HG03439 (cell line): Measurements from ENCODE around the gene PLEK.
"Not testable (repeated sequence)": the region's sequence is repeated elsewhere in the genome, so short reads cannot be mapped to it uniquely, and the experiment has no call there.

Source experiments
- ATAC-seq: cut with Tn5 transposase; IDR thresholded peaks from one replicate; pipeline ENCODE4 v1.9.1; 2021; ENCODE audit warnings: mild to moderate bottlenecking, moderate library complexity; ENCODE audit not compliant: unreplicated experiment

The PLEK gene

DNA sequence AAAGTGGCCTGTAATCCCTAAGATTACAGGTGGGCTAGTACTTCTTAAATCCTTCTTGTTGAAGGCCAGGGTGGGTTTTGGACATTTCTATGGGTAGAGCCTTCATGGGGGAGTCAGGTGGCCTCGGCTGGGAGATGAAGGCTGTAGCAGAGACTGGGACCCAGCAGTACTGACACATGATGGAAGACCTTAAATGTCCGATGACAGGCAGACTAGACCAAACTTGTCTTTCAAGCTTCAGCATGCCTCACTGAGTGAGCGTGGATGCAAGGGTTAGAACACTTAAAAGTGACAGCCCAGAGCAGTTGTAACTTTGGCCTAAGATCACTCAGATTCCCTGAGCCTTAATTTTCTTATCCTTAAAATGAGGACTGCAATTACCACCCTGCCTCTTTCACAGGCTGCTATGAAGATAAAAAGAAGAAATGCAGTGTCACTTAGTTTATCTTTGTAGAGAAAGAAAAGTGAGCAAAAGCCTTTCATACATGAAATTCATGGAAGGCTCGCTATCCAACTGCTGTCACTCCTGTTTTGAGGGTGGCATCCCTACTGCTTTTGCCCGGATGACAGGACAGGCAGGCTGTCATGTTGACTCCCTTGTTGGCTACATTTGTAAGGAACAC is 19.5 kb downstream of the PLEK start:
- no peak for ATAC-seq

DNA sequence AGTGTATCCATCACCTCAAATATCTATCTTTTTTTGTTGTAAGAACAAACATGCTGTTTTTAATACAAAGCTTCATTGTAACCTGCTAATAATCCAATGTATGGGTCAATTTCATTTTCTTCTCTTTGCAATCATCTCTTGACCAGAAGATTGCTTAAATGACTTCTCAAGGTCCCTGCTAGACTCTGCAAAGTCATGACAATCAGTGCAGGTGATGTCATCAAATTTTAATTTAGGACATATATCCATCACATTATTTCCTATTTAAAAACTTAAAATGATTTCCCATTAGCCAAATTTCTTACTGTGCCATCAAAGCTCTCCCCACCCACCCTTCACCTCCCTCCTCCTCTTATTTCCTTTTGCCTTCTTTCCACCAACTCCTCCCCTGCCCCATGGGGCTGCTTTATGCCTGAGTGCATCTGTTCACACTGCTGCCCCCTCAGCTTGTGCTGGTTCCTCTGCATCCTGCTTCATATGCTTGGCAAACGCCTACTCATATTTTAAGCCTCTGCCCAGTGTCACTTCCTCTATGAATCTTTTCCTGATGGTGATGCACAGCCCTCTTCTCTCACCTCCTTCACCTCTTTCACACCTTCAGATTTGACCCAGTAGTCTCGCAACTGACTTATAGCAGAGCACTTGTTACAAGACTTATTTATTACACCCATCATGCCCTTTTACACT is 20.3 kb downstream of the PLEK start:
- no peak for ATAC-seq

DNA sequence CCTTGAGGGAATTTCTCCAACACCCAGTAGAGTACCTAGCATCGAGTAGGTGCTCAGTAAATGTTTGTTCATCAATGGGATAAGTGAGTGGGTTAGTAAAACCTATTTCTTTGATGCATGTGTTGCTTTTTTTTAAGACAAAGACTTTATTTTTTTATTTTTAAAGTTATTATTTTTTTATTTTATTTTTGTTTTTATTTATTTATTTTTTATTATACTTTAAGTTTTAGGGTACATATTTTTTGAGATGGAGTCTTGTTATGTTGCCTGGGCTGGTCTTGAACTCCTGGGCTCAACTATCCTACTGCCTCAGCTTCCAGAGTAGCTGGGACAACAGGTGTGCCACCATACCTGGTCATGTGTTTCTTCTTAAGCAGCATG is 20.8 kb downstream of the PLEK start:
- no peak for ATAC-seq

DNA sequence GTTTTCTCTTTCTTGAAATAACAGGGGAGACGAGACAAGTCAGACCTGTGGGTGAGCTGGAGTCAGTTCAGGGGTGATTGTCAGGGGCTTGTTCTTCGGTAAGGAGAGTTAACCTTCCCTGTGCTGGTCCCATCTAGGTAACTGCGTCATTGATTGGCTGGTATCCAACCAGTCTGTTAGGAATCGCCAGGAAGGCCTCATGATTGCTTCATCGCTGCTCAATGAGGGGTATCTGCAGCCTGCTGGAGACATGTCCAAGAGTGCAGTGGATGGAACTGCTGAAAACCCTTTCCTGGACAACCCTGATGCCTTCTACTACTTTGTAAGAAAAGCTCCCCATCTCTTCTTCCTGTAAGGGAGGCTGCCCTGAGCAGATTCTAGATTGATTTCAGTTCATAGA is 21.3 kb downstream of the PLEK start:
- no peak for ATAC-seq

DNA sequence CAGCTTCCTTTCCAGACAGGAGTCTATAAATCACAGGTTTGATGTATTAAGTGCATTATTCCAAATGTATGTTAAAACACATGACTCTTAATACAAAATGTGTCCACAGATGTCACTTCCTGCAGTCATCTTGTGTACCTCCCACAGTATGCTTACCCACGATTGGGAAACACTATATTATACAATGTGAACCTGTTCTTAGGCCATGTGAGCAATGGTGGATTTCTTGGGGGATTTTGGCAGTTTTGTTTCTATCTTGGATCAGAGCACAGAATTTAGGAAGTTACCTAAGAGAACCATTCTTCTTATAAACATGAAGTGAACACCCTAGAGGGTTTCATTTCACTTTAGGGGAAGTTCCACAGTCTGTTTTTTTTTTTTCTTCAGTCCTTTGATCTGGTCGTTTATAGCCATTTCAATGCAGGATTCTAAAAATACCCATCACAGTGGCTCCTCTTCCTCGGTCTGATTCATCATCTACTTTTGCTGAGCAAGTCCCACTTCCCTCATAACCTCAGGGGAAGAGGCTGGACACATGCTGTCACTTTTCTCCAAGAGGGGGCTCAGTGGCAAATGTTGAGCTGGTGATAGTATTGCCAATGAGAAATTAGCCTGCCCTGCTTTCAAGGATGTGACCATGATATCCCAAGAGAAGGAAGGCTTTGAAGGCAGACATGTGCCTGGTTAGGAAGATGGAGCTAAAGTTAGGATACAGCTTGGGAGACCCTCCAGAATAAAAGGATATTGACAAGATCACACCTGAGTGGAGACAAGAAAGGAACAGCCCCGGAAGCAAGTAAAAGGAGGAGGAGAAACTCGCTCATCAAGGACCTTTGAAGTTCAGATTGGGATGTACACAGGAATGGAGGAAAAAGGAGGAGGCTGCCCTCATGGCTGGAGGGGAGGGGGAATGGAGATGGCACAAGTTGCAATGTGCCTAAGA is 22.6 kb downstream of the PLEK start:
- peak; percentile 44 for ATAC-seq

DNA sequence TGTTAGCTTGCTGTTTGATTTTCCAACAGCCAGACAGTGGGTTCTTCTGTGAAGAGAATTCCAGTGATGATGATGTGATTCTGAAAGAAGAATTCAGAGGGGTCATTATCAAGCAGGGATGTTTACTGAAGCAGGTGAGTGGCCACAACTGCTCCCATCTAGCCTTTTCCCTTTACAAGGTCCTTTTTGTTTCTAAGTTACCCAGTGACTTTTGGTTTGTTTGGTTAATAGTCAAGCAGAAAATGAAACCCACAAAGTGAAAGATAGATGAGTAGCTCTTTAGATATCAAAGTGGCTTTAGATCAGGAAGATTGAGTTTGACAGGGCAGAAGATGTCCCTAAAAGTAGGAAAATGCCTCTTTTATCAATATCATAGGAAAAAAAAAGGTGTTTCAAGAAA is 23.3 kb downstream of the PLEK start:
- peak; percentile 24 for ATAC-seq

DNA sequence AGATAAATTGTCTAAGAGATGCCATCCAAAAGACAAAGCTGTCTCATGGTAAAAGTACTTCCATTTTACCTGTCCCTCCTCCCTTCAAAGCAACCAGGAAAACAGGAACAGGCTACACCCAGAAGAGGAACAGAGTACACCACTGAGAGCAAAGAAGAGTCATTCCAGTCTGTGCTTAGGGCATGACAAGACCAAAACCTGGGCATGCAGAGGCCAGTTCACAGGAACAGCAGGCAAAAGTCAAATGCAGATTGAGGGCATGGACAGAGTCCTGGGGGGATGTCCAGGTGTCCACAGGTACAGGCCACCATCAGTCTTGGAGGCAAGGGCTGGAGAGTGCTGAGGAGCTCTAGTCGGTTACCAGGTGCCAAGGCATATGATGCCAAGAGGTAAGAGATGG is 23.7 kb downstream of the PLEK start:
- no peak for ATAC-seq

DNA sequence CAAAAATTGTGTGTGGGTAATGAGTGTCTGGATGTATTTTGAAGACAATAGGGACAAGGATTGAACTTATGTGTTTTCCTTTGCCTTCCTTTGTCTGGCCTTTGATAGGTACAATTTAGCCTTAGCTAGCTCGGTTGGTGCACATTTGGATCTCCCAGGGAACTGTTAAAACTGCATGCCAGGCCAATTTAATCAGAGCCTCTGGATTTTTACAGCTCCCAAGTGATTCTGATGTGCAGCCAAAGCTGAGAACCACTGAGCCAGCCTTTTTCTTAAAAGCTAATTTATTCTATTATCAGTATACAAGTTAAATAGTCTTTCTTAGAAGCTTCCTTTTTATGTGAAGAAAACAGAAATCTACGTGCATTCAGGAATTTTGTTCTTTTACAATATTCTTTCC is 25.0 kb downstream of the PLEK start:
- no peak for ATAC-seq

DNA sequence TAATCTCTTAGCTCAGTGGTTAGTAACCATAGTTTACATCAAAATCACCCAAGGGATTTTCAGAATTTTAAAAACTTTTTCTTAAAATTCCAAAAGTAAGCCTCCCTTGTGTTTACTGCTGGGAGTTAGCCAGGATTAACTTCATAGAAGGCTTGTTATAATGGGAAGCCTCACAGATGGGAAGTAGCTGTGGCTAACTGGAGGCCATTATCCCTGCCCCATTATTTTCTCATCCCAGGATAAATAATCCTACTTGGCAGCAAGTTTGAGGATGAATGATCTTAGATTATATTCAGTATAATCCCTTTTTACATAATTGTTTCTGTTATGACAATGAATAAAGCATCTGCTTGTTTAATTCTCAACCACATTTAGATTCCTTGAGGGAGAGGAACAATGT is 25.5 kb downstream of the PLEK start:
- no peak for ATAC-seq

DNA sequence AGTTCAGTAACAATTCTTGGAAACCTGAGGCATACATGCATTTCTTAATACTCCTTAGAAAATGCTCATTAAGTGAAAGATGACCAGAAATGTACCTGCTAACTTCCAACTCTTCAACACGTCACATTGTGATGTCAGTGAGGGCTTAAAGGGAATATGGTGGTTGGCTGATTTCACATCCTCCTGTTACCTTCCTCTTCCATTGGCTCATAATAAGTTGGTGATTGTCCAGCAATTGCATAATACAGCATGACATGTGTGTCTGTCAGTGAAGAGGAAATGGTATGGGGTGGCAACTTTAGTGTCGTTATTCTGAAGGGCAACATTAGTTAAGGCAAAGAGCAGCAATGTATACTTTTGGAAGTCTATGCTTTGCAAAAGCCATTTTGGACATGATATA is 26.0 kb downstream of the PLEK start:
- ATAC-seq = no peak

DNA sequence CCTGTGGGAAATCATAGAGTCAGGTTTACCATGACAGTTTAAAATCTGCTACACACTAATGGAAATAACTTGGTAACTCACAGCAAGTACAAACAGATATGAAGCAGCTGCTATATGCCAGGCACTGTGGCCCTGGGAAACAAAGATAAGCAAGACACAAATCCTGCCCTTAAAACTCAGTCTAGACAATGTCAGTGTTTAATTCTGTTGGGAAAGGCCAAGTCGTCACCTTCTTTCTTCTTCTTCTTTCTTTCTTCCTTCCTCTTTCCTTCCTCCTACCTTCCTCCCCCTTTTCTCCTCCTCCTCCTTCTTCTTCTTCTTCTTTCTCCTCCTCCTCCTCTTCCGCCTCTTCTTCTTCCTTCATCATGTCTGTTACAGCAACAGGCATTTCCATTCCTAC is 26.8 kb downstream of the PLEK start:
- ATAC-seq = no peak

DNA sequence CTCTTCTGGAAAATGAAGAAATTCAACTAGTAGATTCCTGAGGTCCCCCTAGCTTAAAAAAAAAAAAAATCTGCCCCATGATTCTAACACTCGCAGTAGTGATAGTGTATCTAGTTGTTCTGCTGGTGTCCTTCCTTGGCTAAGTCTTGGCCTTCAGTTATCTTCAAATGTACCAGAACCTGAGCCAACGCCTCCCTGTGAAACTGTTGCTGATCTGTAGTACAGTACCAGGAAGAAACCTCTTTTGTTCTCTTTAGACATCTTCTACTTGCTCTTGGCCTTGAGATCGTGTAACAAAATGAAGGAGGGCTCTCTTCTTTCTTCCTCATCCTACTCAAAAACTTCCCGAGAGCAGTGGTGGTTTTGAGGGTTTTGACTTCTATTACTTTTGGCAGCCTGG is 31.0 kb downstream of the PLEK start:
- no peak for ATAC-seq

DNA sequence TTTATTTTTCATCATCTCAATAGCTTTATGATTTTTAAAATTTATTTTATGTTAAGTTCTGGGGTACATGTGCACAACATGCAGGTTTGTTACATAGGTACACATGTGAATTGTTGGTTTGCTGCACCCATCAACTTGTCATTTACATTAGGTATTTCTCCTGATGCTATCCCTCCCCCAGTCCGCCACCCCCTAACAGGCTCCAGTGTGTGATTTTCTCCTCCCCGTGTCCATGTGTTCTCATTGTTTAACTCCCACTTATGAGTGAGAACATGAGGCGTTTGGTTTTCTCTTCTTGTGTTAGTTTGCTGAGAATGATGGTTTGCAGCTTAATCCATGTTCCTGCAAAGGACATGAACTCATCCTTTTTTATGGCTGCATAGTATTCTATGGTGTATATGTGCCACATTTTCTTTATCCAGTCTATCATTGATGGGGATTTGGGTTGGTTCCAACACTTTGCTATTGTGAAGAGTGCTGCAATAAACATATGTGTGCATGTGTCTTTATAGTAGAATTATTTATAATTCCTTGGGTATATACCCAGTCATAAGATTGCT is 32.7 kb downstream of the PLEK start:
- not testable (repeated sequence) for ATAC-seq

DNA sequence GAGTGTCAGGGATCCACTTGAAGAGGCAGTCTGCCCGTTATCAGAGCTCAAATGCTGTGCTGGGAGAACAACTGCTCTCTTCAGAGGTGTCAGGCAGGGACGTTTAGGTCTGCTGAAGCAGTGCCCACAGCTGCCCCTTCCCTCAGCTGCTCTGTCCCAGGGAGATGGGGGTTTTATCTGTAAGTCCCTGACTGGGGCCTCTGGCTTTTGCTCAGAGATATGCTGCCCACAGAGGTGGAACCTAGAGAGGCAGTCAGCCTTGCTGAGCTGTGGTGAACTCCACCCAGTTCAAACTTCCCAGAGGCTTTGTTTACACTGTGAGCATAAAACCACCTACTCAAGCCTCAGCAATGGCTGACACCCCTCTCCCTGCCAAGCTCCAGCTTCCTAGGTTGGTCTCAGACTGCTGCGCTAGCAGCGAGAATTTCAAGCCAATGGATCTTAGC is 38.1 kb downstream of the PLEK start:
- no peak for ATAC-seq

DNA sequence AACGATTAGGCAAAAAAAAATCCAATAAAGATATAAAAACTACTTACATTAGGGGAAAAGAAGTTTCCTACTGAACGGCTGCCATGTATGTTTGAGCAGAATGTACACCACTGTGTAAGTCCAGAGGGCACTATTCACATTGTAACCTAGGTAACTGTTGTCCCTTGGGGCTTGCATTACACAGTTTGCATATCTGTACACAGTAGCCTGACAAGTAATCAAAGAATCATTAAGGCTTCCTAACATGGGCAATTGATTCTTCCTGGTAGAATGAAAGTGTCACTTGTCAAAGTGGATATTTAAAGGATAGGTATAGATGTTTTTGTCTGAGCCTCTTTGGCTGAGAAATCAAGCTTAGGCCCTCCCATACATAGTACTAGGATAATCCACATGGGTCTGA is 39.1 kb downstream of the PLEK start:
- ATAC-seq = no peak

DNA sequence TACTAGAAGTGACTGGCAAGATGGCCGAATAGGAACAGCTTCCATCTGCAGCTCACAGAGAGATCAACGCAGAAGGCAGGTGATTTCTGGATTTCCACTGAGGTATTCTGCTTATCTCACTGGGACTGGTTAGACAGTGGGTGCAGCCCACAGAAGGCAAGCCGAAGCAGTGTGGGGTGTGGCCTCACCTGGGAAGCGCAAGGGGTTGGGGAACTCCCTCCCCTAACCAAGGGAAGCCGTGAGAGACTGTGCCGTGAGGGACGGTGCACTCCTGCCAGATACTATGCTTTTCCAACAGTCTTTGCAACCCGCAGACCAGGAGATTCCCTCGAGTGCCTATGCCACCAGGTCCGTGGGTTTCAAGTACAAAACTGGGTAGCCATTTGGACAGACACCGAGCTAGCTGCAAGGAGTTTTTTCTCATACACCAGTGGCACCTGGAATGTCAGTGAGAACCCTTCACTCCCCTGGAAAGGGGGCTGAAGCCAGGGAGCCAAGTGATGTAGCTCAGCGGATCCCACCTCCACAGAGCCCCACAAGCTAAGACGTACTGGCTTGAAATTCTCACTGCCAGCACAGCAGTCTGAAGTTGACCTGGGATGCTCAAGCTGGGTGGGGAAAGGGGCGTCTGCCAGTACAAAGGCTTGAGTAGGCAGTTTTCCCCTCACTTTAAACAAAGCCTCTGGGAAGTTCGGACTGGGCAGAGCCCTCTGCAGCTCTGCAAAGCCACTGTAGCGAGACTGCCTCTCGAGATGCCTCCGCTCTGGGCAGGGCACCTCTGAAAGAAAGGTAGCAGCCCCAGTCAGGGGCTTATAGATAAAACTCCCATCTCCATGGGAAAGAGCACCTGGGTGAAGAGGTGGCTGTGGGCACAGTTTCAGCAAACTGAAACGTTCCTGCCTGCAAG is 40.1 kb downstream of the PLEK start:
- ATAC-seq = no peak

DNA sequence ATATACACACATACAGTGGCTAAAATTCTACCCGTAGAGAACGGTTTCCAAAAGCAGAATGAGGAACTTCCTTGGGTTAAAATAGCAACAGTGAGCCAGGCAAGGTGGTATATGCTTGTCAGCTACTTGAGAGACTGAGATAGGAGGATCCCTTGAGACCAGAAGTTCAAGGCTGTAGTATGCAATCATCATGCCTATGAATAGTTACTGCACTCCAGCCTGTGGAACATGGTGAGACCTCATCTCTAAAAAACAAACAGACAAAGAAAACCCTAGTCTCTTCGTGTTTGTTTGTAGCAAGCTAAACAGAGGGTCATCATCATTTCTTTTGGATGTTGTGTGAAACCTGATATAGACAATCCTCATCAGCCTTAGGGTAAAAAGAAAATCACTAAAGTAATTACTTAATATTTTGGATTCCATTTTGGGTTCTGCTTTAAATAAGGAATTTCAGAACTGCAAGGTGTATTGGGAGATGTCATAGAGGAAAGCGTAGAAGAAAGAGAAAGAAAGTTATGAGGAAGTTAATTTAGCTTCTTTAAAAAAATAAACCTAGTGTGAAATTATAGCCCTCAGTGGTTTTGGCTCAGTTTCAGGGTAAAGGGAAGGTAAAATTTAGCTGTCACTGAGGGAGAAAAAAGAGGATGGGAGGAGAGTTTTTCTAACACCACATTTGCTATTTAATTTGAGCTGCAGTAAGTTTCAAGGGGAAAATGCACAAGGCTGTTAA is 46.5 kb downstream of the PLEK start:
- ATAC-seq = peak; percentile 87

DNA sequence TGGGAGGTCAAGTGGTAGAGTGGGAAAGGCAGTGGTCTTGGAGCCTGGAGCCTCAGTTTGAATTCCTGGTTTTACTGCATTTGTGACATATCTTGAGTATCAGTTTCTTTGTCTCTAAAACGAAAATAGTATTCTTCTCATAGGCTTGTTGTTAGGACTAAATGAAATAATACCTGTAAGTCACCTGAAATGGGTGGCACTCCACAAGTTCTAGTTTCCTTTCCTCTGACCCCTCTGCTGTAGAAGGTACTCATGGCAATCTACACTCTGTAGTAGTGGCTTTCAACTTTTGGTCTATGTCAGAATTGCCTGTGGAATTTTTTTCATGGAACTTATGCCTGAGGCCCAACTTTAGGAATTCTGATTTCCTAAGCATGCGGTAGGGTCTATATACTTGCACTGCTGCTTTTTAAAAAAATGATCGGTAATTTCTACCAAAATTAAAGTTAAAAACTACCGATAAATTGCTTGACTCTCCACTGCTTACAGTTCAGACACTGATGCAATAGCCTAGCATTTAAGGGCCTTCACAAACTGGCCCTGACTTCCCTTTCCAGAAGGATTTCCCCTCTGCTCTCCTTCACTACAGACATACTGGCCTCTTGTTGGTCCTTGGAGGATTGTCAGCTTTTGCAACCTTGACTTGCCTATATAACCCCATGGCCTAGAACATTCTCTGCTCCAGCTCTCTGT is 47.2 kb downstream of the PLEK start:
- peak; percentile 39 for ATAC-seq

DNA sequence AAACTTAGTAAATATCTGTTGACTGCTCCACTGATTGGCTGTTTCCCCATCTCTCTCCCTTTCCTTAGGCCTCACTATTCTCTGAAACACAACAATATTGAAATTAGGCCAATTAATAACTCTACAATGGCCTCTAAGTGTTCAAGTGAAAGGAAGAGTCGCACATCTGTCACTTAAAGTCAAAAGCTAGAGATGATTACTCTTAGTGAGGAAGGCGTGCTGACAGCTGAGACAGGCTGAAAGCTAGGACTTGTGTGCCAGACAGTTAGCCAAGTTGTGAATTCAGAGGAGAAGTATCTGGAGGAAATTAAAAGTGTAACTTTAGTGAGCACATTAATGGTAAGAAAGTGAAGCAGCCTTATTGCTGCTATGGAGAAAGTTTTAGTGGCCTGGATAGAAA is 48.4 kb downstream of the PLEK start:
- ATAC-seq = no peak
